ELF-1 (cell line): ENCODE measurements around the gene VTI1A.
"Not testable (repeated sequence)": the region's sequence is repeated elsewhere in the genome, so short reads cannot be mapped to it uniquely, and the experiment has no call there.

Experiments
- DNase-seq: peaks from one replicate; pipeline ENCODE4 v3.0.0-alpha.2; 2016; ENCODE audit warnings: low read depth, low spot score

The VTI1A gene

GRCh38 chr10:112446855-112447619 lies at the start of gene VTI1A, which contains the start of gene ZDHHC6:
Gene VTI1A (plus strand): TSS chr10:112447215. CDS start chr10:112447374, 159 bp downstream.
Gene ZDHHC6 (minus strand): TSS chr10:112446914. CDS start chr10:112445436, 1,478 bp downstream.
- peak; percentile 89 for DNase-seq

GRCh38 chr10:112397592-112397991 lies 49.4 kb upstream of the VTI1A start:
- no peak for DNase-seq

GRCh38 chr10:112402917-112403316 lies 44.1 kb upstream of the VTI1A start:
- no peak for DNase-seq

- DNase-seq = no peak
These were observed 42.4 kb upstream of the VTI1A start for GRCh38 chr10:112404617-112405016.

GRCh38 chr10:112406806-112407205 lies 40.2 kb upstream of the VTI1A start:
- DNase-seq = not testable (repeated sequence)

- DNase-seq = no peak
These were observed 39.3 kb upstream of the VTI1A start for GRCh38 chr10:112407696-112408095.

GRCh38 chr10:112409299-112409698 lies 37.7 kb upstream of the VTI1A start:
- no peak for DNase-seq

- DNase-seq = no peak
These were observed 37.3 kb upstream of the VTI1A start for GRCh38 chr10:112409755-112410154.

- DNase-seq = no peak
These were observed 34.3 kb upstream of the VTI1A start for GRCh38 chr10:112412696-112413095.

- DNase-seq = no peak
These were observed 25.3 kb upstream of the VTI1A start for GRCh38 chr10:112421731-112422130.

- no peak for DNase-seq
These were observed 22.4 kb upstream of the VTI1A start for GRCh38 chr10:112424651-112425050.

GRCh38 chr10:112426111-112426510 lies 20.9 kb upstream of the VTI1A start:
- no peak for DNase-seq

- no peak for DNase-seq
These were observed 17.9 kb upstream of the VTI1A start for GRCh38 chr10:112429147-112429546.

- DNase-seq = no peak
These were observed 17.3 kb upstream of the VTI1A start for GRCh38 chr10:112429654-112430230.

GRCh38 chr10:112433136-112433535 lies 13.9 kb upstream of the VTI1A start:
- DNase-seq = no peak

- no peak for DNase-seq
These were observed 11.9 kb upstream of the VTI1A start for GRCh38 chr10:112434988-112435619.

GRCh38 chr10:112438356-112438755 lies 8.7 kb upstream of the VTI1A start:
- no peak for DNase-seq

- no peak for DNase-seq
These were observed 5.5 kb upstream of the VTI1A start for GRCh38 chr10:112441520-112441919.

- DNase-seq = no peak
These were observed 5.0 kb upstream of the VTI1A start for GRCh38 chr10:112442063-112442462.

- no peak for DNase-seq
These were observed 760 bp upstream of the VTI1A start for GRCh38 chr10:112446055-112446854.

- no peak for DNase-seq
These were observed 559 bp downstream of the VTI1A start for GRCh38 chr10:112447620-112447928.

GRCh38 chr10:112448888-112449287 lies 1.9 kb downstream of the VTI1A start:
- no peak for DNase-seq
